Colon (tissue), 2 donors: Measurements from ENCODE around the gene NLGN2.

ENCODE experiments used
- FAIRE-seq: peaks from 2 replicates; lab custom pipeline; 2012; peaks lifted over from hg19 to GRCh38; lab: Jason Lieb, UNC
- donor health status: control.
- donor health status: control.

The NLGN2 gene

DNA sequence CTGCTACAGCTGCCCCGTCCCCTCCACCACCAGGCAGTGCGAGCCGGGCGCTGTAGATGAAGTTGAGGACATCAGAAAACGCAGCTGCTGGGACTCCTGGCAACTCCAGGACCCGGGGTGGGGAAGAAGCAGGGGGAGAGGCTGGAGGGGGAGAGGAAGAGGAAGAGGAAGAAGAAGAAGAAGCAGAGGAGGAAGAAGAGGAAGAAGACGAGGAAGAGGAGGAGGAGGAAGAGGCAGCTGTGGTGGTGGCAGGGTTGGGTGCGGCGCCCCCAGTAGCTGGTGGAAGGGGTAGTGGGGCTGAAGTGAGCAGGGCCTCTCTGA, 58.6 kb downstream of the NLGN2 start:
- FAIRE-seq = no peak

DNA sequence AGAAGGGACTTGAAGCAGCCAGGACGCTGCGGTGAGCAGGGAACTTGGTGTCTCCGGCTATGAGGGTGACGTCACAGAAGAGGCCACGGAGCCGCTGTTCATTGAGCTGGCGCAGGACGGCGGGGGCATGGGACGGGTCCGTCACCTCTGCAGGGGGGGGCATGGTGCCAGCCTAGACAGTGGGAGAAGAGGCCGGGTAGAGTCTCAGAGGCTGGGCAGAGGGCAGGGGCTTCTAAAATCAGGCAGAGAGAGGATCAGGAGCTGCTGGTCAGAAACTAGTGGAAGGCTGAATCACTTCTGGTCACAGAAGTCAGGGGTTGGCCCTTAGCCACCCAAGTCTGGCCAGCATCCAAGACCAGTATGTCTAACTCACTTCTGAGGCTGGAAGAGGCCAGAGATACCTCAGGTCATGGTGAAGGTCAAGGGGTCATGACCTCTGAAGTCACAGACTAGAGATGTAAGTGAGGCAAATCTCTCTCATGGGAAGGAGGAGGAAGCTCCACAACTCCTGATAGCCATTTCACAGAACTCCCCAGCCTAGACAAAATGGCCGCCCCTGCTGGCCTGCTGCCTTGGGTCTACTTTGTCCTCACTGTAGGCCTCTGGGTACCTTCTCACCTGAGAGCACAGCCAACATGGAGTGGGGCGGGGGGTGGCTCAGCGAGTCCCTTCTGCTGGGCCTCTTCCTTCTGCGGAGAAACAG, 59.1 kb downstream of the NLGN2 start:
- FAIRE-seq = no peak

DNA sequence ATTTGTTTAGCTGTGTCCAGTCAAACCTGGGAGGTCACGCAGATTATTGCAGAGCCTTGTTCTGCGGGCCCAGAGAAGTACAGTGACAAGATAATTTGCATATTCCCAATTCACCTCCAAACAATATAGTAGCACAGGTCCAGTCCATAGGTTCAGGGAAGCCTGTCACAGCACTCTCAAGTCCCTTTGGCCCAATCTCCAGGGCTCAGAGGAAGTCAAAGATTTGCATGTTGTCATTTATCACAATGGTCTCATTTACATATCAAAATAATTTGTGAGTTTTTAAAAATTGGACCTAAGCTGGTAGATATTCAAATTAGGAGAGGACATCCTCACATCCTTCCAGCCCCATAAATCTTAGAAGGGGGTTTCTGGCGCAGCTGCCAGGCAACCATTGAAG, 59.9 kb downstream of the NLGN2 start:
- FAIRE-seq = no peak

DNA sequence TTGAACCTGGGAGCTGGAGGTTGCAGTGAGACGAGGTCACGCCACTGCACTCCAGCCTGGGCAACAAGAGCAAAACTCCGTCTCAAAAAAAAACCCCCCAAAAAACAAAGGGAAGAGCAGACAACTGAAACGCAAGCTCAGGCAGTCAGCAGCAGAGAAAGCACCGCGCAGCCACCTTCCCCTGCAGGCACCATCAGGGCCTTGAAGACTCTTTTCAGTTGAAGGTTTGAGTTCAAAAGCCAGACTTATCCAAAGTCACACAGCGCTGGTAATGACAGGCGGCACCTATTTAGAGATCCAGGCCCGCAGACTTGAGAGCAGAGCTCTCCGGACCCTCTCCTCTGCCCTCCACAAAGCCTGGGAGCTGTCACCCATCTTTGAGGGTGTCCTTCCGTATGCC, 60.6 kb downstream of the NLGN2 start:
- FAIRE-seq = no peak

DNA sequence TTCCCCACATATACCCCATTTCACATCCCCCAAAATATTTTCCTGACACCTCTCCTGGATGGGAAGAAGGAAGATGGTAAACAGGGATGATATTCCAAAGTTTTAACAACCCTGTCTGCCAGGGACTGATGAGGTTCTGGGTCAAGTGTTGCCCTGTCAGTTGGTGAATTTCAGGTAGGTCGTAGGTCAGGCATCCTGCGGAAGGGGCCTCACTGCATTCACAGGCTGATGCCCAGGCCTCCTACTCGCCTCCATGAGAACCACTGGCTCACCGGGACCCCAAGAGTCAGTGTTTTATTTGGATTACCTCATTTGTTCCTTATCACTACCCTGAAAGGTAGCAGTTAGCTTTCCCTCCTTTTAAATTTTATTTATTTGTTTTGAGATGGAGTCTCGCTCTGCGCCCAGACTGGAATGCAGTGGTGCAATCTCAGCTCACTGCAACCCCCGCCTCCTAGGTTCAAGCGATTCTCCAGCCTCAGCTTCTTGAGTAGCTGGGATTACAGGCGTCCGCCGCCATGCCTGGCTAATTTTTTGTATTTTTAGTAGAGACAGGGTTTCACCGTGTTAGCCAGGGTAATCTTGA, 61.3 kb downstream of the NLGN2 start:
- no peak for FAIRE-seq
